GM04503 (cell line): ENCODE data around the gene FHAD1.
"Not testable (repeated sequence)": the region's sequence is repeated elsewhere in the genome, so short reads cannot be mapped to it uniquely, and the experiment has no call there.

Experiments used
- DNase-seq: peaks from one replicate; pipeline ENCODE4 v3.0.0-alpha.2; 2012; ENCODE audit warnings: low read depth

Gene FHAD1

GRCh38 chr1:15370781-15371520 lies 123.9 kb downstream of the FHAD1 start:
- DNase-seq: no peak

GRCh38 chr1:15371610-15372545 lies 124.9 kb downstream of the FHAD1 start:
- no peak for DNase-seq

- no peak for DNase-seq
Observed at GRCh38 chr1:15378729-15379128, 131.7 kb downstream of the FHAD1 start.

GRCh38 chr1:15379151-15379550 lies 132.1 kb downstream of the FHAD1 start:
- DNase-seq: not testable (repeated sequence)

GRCh38 chr1:15380601-15381508 lies 133.8 kb downstream of the FHAD1 start:
- no peak for DNase-seq

- DNase-seq: no peak
Observed at GRCh38 chr1:15381805-15382204, 134.8 kb downstream of the FHAD1 start.

GRCh38 chr1:15382601-15383518 lies 135.8 kb downstream of the FHAD1 start:
- no peak for DNase-seq

- DNase-seq: no peak
Observed at GRCh38 chr1:15383810-15384209, 136.8 kb downstream of the FHAD1 start.

- DNase-seq: no peak
Observed at GRCh38 chr1:15384301-15384901, 137.4 kb downstream of the FHAD1 start.

GRCh38 chr1:15385420-15385819 lies 138.4 kb downstream of the FHAD1 start:
- DNase-seq: no peak

- DNase-seq: no peak
Observed at GRCh38 chr1:15386164-15386749, 139.2 kb downstream of the FHAD1 start.

- DNase-seq: no peak
Observed at GRCh38 chr1:15388201-15388880, 141.3 kb downstream of the FHAD1 start.

- not testable (repeated sequence) for DNase-seq
Observed at GRCh38 chr1:15389828-15390227, 142.8 kb downstream of the FHAD1 start.

GRCh38 chr1:15390667-15391066 lies 143.6 kb downstream of the FHAD1 start:
- no peak for DNase-seq

GRCh38 chr1:15391366-15391765 lies 144.3 kb downstream of the FHAD1 start:
- DNase-seq: no peak

GRCh38 chr1:15393475-15394257 lies 146.6 kb downstream of the FHAD1 start:
- DNase-seq: no peak

- DNase-seq: no peak
Observed at GRCh38 chr1:15394258-15394690, 147.3 kb downstream of the FHAD1 start.

GRCh38 chr1:15397236-15397635 lies 150.2 kb downstream of the FHAD1 start:
- no peak for DNase-seq

GRCh38 chr1:15399710-15400109 lies 152.7 kb downstream of the FHAD1 start:
- DNase-seq: no peak
